Caco-2 (cell line): ENCODE measurements around the gene COA5. TPM values are rescaled to one million over a fixed set of nuclear protein-coding genes. Genes with fewer than 3 reads are reported as not detected.

ENCODE experiments used
- BruUV-seq: library from RNA; stranded (reverse); fragments of 400-500 nt; replicated peaks from 2 replicates; lab custom pipeline; 2021; lab: Mats Ljungman, UMichigan
- CTCF ChIA-PET: fragments of 300-600 bp; sonication (Branson Sonifier 250); formaldehyde crosslinking; loops from one replicate; lab custom pipeline; 2022; ENCODE audit warnings: antibody characterized with exemption; lab: Charles Lee
- POLR2A ChIA-PET: fragments of 300-600 bp; sonication (Branson Sonifier 250); formaldehyde crosslinking; loops from one replicate; lab custom pipeline; 2022; ENCODE audit warnings: antibody characterized with exemption; lab: Charles Lee
- DNase-seq, 2 experiments: peaks; one replicate each; pipeline versions ENCODE4 v3.0.0 to v3.0.0-alpha.2; 2020 to 2022
- H3K27me3 ChIP-seq: replicated peaks from 2 replicates; pipeline ENCODE4 v1.6.0; 2011; ENCODE audit warnings: low read length; ENCODE audit not compliant: control insufficient read depth, insufficient read depth
- H3K36me3 ChIP-seq: 2 replicates; pipeline ENCODE4 v1.5.1; 2011; ENCODE audit warnings: low read length; ENCODE audit not compliant: control insufficient read depth, insufficient read depth
- H3K4me1 ChIP-seq: fragments of 250-450 bp; sonication (Bioruptor Pico); 2 replicates; pipeline ENCODE4 v1.5.1; 2020; ENCODE audit warnings: mild to moderate bottlenecking
- H3K4me3 ChIP-seq: 2 replicates; pipeline ENCODE4 v1.5.1; 2011; ENCODE audit warnings: low read depth, mild to moderate bottlenecking, control low read depth, low read length
- H3K9me3 ChIP-seq: fragments of 250-450 bp; sonication (Bioruptor Pico); 2 replicates; pipeline ENCODE4 v1.5.1; 2020; ENCODE audit warnings: mild to moderate bottlenecking, moderate library complexity
- H3K27ac Mint-ChIP-seq: one replicate; pipeline ENCODE4 v1.8.0; 2022; ENCODE audit warnings: mixed read lengths; ENCODE audit not compliant: unreplicated experiment
- H3K27me3 Mint-ChIP-seq: one replicate; pipeline ENCODE4 v1.8.0; 2022; ENCODE audit warnings: mixed read lengths; ENCODE audit not compliant: insufficient read depth, unreplicated experiment
- H3K36me3 Mint-ChIP-seq: one replicate; pipeline ENCODE4 v1.8.0; 2022; ENCODE audit warnings: mild to moderate bottlenecking, mixed read lengths; ENCODE audit not compliant: insufficient read depth, unreplicated experiment
- H3K4me1 Mint-ChIP-seq: one replicate; pipeline ENCODE4 v1.8.0; 2022; ENCODE audit warnings: low read depth, mixed read lengths; ENCODE audit not compliant: unreplicated experiment
- H3K4me3 Mint-ChIP-seq: one replicate; pipeline ENCODE4 v1.8.0; 2022; ENCODE audit warnings: mild to moderate bottlenecking, moderate library complexity, mixed read lengths; ENCODE audit not compliant: unreplicated experiment
- H3K9me3 Mint-ChIP-seq: one replicate; pipeline ENCODE4 v1.8.0; 2022; ENCODE audit warnings: mixed read lengths; ENCODE audit not compliant: unreplicated experiment
- CTCF ChIP-seq, 2 experiments: fragments of 200-600 bp in 1 of 2; IDR thresholded peaks; 1 replicate in 1 of 2; 2 replicates in 1 of 2; pipeline versions ENCODE4 v1.5.1 to v1.8.0; 2011 to 2022; ENCODE audit warnings: antibody characterized with exemption in 1 of 2, control low read depth in 1 of 2, inconsistent platforms in 1 of 2, low read depth in 1 of 2, low read length in 1 of 2, mild to moderate bottlenecking in 1 of 2, moderate library complexity in 1 of 2; ENCODE audit not compliant: insufficient read depth in 1 of 2, severe bottlenecking in 1 of 2, unreplicated experiment in 1 of 2
- intact Hi-C: fragments of 100-400 bp; cut with micrococcal nuclease; formaldehyde crosslinking; loops from one replicate; pipeline ENCODE4 v1.10.0; 2022; ENCODE audit not compliant: unreplicated experiment
- total RNA-seq: library from RNA; stranded (reverse); gene quantifications from 2 replicates; pipeline ENCODE4 v1.2.3, GENCODE V29; 2022

COA5 gene
- total RNA-seq, 1 experiment from 2014 or later, result 35.7 TPM

GRCh38 chr2:98573426-98573825, 34.9 kb downstream of the COA5 start:
- no peaks in the 10 kb centered on the region for H3K36me3 ChIP-seq
- no peak for TF ChIP-seq CTCF (IDR thresholded peaks at IDR 0.05; ENCODE audit: insufficient read depth in 1 of 2, low read depth in 1 of 2, low read length in 1 of 2, severe bottlenecking in 1 of 2, unreplicated experiment in 1 of 2)
- Mint-ChIP-seq H3K27me3 (no peaks in the 10 kb centered on the region), H3K36me3 (peaks cover 19% of the 10 kb centered on the region), H3K9me3 (no peaks in the 10 kb centered on the region), H3K27ac (no peak overlapping the region), H3K4me1 (no peaks in the 10 kb centered on the region), H3K4me3 (no peak overlapping the region)
- H3K4me3 ChIP-seq, result no peak overlapping the region
- DNase-seq, result no peak
- no peaks in the 10 kb centered on the region for H3K4me1 ChIP-seq
- ChIA-PET POLR2A (no interaction called here), CTCF (no interaction called here)
- no peaks in the 10 kb centered on the region for H3K9me3 ChIP-seq
- no peaks in the 10 kb centered on the region for H3K27me3 ChIP-seq
- BruUV-seq, result no TSS peak
- intact Hi-C loops, result no loop called here

GRCh38 chr2:98572676-98573075, 35.6 kb downstream of the COA5 start:
- intact Hi-C loops, result no loop called here
- Mint-ChIP-seq H3K27me3 (no peaks in the 10 kb centered on the region), H3K9me3 (no peaks in the 10 kb centered on the region), H3K4me3 (no peak overlapping the region), H3K27ac (no peak overlapping the region), H3K36me3 (peaks cover 19% of the 10 kb centered on the region), H3K4me1 (no peaks in the 10 kb centered on the region)
- no peaks in the 10 kb centered on the region for H3K36me3 ChIP-seq
- BruUV-seq, result no TSS peak
- TF ChIP-seq CTCF (IDR thresholded peaks at IDR 0.05; ENCODE audit: insufficient read depth in 1 of 2, low read depth in 1 of 2, low read length in 1 of 2, severe bottlenecking in 1 of 2, unreplicated experiment in 1 of 2), result no peak
- POLR2A ChIA-PET, result no interaction called here
- no peaks in the 10 kb centered on the region for H3K27me3 ChIP-seq
- CTCF ChIA-PET, result no interaction called here
- no peak for DNase-seq
- no peak overlapping the region for H3K4me3 ChIP-seq
- no peaks in the 10 kb centered on the region for H3K4me1 ChIP-seq
- no peaks in the 10 kb centered on the region for H3K9me3 ChIP-seq

GRCh38 chr2:98572211-98572610, 36.1 kb downstream of the COA5 start:
- Mint-ChIP-seq H3K36me3 (peaks cover 19% of the 10 kb centered on the region), H3K27ac (no peak overlapping the region), H3K9me3 (no peaks in the 10 kb centered on the region), H3K4me3 (no peak overlapping the region), H3K27me3 (no peaks in the 10 kb centered on the region), H3K4me1 (no peaks in the 10 kb centered on the region)
- Histone ChIP-seq H3K36me3 (no peaks in the 10 kb centered on the region), H3K4me1 (no peaks in the 10 kb centered on the region), H3K4me3 (no peak overlapping the region), H3K9me3 (no peaks in the 10 kb centered on the region), H3K27me3 (no peaks in the 10 kb centered on the region)
- TF ChIP-seq CTCF (IDR thresholded peaks at IDR 0.05; ENCODE audit: insufficient read depth in 1 of 2, low read depth in 1 of 2, low read length in 1 of 2, severe bottlenecking in 1 of 2, unreplicated experiment in 1 of 2), result no peak
- intact Hi-C loops, result no loop called here
- DNase-seq, result no peak
- ChIA-PET CTCF (no interaction called here), POLR2A (no interaction called here)
- BruUV-seq, result no TSS peak
